NCI-H146 treated with DMSO at 0.1 percent for 48 hours (cell line): ENCODE data around the gene UBTD1.
A peak's percentile ranks its signal among the peaks of the same experiment; 100 is the strongest.

Experiments used
- DNase-seq: peaks from one replicate; lab custom pipeline; 2025; ENCODE audit not compliant: unreplicated experiment; lab: John Stamatoyannopoulos, UW

UBTD1 gene

GRCh38 chr10:97482381-97482780, 16.3 kb upstream of the UBTD1 start:
- no peak for DNase-seq

- no peak for DNase-seq
These were observed 15.2 kb upstream of the UBTD1 start for GRCh38 chr10:97483506-97483905.

- DNase-seq = no peak
These were observed 14.8 kb upstream of the UBTD1 start for GRCh38 chr10:97483921-97484320.

- no peak for DNase-seq
These were observed 13.0 kb upstream of the UBTD1 start for GRCh38 chr10:97485647-97486281.

GRCh38 chr10:97490592-97490991, 8.1 kb upstream of the UBTD1 start:
- no peak for DNase-seq

GRCh38 chr10:97494151-97494550, 4.6 kb upstream of the UBTD1 start:
- no peak for DNase-seq

GRCh38 chr10:97494863-97495506, 3.7 kb upstream of the UBTD1 start:
- DNase-seq = no peak

GRCh38 chr10:97497572-97498075, 1.1 kb upstream of the UBTD1 start:
- DNase-seq = peak; percentile 71

- peak; percentile 96 for DNase-seq
These were observed 466 bp upstream of the UBTD1 start, which contains the start of gene MMS19 for GRCh38 chr10:97498076-97498840. MMS19 (minus strand) TSS chr10:97498422; CDS start chr10:97498384, 38 bp downstream.

- DNase-seq = no peak
These were observed 1.0 kb downstream of the UBTD1 start for GRCh38 chr10:97499561-97500296.

- no peak for DNase-seq
These were observed 1.5 kb downstream of the UBTD1 start for GRCh38 chr10:97500297-97500575.

GRCh38 chr10:97502916-97503315, 4.2 kb downstream of the UBTD1 start:
- no peak for DNase-seq

- DNase-seq = no peak
These were observed 4.7 kb downstream of the UBTD1 start for GRCh38 chr10:97503406-97503805.

- DNase-seq = no peak
These were observed 6.4 kb downstream of the UBTD1 start for GRCh38 chr10:97505152-97505551.

GRCh38 chr10:97506199-97506991, 7.7 kb downstream of the UBTD1 start:
- DNase-seq = no peak

GRCh38 chr10:97508342-97508741, 9.6 kb downstream of the UBTD1 start:
- DNase-seq = no peak

GRCh38 chr10:97509120-97509680, 10.5 kb downstream of the UBTD1 start:
- no peak for DNase-seq

- no peak for DNase-seq
These were observed 12.0 kb downstream of the UBTD1 start for GRCh38 chr10:97510686-97511085.

GRCh38 chr10:97511711-97512440, 13.2 kb downstream of the UBTD1 start:
- no peak for DNase-seq

GRCh38 chr10:97512993-97513392, 14.3 kb downstream of the UBTD1 start:
- no peak for DNase-seq
